NCI-H1048 (cell line): Measurements from ENCODE around the gene HP1BP3.
A peak's percentile ranks its signal among the peaks of the same experiment; 100 is the strongest.
"Not testable (repeated sequence)": the region's sequence is repeated elsewhere in the genome, so short reads cannot be mapped to it uniquely, and the experiment has no call there.

Source experiments
- DNase-seq: peaks from one replicate; lab custom pipeline; 2025; lab: John Stamatoyannopoulos, UW

Gene HP1BP3, protein sequence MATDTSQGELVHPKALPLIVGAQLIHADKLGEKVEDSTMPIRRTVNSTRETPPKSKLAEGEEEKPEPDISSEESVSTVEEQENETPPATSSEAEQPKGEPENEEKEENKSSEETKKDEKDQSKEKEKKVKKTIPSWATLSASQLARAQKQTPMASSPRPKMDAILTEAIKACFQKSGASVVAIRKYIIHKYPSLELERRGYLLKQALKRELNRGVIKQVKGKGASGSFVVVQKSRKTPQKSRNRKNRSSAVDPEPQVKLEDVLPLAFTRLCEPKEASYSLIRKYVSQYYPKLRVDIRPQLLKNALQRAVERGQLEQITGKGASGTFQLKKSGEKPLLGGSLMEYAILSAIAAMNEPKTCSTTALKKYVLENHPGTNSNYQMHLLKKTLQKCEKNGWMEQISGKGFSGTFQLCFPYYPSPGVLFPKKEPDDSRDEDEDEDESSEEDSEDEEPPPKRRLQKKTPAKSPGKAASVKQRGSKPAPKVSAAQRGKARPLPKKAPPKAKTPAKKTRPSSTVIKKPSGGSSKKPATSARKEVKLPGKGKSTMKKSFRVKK

DNA sequence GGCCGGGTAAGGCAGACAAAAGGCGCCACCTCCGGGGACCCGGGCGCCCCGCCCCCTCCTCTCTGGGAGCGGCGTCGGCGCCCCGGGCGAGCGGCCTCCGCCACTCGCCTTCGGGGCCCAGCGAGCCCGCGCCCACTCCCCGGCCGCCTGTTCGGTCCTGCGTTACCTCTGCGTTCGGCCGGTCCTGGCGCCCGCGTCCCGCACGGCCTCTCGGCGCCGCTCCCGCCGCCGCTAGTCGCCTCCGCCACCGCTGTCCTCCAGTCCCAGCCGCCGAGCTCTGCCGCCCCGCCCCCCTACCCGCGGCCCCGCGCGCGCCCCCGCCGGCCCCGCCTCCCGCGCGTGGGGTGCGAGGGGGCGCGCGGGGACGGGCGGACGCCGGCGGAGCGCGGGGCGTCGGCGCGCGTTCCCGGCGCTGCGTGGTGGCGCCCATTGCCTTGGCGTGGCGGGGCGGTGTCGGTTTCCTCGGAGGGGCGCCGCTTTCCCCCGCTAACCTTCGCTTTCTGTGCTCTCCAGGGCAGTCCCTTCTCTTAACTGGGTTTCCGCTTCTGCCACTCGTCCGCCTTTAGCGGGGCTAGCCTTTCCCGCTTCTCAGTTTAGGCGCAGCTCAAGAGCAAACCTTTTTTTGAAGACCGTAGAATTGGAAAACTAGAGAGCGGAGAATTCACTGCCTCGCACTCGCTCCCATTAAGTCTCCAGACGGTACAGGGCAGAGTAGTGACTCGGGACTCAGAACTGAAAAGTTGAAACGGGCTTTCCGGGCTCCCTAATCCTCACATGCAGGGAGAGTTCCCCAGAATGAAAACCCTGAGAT is at the start of gene HP1BP3:
Gene HP1BP3, minus strand, starts transcription at position 279 of the 811 bp plus-strand sequence. CDS start 6,867 bp downstream, outside the sequence.
- DNase-seq = no peak

DNA sequence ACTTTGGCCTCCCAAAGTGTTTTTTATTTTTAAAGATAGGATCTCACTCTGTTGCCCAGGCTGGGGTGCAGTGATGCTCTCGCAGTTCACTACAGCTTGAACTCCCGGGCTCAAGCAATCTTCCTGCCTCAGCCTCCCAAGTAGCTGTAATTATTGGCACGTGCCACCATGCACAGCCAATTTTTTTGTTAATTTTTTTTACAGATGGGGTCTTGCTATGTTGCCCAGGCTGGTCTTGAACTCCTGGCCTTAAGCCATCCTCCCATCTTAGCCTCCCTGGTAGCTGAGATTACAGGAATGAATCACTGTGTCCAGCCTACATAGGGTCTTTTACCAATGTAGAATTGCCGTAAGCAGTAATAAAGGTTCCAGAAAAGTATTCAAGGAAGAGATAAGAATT is 49.1 kb upstream of the HP1BP3 start:
- no peak for DNase-seq

DNA sequence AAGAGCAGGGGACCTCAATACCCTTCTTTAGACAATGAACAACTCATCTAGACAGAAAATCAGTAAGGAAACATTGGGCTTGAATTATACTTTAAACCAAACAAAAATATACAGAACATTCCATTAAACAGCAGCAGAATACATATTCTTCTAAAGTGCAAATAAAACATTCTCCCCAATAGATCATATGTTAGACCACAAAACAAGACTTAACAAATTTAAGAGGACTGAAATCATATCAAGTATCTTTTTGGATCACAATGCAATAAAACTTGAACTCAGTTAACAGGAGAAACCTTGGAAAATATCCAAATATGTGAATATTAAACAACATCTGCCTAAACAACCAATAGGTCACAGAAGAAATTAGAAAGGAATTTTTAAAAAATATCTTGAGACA is 47.7 kb upstream of the HP1BP3 start:
- no peak for DNase-seq

DNA sequence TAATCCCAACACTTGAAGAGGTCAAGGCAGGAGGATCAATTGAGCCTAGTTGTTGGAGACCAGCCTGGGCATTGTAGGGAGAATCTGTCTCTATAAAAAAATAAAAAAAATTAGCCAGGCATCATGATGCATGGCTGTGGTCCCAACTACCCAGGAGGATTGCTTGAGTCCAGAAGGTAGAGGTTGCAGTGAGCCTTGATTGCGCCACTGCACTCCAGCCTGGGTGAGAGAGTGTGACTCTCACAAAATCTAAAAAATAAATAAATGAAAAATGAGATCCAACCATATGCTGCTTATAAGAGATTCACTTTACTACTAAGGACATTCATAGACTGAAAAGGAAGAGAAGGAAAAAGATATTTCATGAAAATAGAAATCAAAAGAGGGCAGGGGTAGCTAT is 47.1 kb upstream of the HP1BP3 start:
- no peak for DNase-seq

DNA sequence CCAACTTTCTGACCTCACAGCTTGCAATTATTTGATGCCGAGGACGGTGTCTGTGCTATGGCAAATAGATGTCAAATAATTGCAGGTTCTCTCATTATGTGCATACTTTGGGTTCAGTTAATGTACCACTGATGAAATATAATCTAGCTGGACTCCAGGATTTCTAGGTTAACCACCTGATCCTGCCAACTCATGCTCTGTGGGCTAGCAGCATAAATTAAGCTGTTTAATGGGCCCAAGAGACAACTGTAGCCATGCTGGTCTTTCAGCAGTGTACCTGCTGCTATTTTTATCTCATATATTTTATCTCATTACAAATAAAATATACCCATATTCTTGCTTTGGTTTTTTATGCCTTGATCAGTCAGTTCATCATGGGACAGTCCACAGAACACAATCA is 43.3 kb upstream of the HP1BP3 start:
- DNase-seq = no peak

DNA sequence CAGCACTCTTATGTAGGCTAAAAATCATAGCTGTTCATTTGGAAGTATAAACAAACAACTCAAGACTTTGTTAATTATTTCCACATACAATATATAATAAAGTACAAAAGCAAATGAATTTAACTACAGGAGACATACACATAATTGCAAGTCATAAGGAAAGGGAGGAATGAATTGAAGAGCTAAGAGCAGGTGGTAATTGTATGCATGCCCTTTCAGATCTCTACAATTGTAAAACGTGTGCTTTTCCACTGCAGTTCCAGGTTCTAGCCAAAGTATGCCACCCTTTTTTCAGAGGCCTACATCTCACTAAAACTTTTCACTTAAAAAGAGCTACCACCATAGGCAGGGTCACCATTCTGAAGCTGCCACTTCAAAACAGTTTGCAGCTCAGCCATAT is 42.8 kb upstream of the HP1BP3 start:
- no peak for DNase-seq

DNA sequence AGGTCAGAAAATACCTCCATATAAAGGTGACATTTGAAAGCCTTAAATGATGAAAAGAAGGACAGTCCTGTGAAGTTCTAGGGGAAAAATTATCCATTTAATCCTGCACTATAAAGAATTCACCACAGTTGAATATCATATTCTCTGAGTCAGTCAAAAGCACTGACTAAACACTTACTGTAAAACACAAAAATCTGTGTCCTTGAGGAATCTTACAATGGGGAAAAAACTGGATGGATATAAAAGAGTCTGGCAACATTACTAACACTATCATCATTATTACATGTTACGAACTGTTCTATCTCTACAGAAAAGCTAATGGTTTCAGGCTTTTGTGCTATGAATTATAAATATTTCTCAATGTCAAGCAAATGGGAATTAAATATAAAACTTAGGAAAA is 42.4 kb upstream of the HP1BP3 start:
- DNase-seq = no peak

DNA sequence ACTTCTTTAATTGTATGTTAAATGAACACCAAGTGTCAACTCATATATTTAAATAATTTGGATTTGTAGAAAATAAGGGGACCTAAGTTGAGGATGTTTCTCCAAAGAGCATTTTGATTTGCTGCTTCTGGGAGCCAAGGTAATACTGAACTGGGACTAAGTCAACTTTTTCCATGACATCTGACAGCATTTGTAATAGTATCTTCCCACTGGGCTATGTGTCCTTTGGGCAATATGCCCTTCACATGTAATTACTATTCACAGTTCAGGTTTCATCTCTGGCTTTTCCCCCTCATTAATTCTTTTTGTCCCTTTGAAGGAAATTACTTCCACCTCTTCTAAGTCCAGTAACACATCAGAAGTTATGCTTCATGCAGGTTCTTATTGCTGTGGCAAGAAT is 36.7 kb upstream of the HP1BP3 start:
- no peak for DNase-seq

DNA sequence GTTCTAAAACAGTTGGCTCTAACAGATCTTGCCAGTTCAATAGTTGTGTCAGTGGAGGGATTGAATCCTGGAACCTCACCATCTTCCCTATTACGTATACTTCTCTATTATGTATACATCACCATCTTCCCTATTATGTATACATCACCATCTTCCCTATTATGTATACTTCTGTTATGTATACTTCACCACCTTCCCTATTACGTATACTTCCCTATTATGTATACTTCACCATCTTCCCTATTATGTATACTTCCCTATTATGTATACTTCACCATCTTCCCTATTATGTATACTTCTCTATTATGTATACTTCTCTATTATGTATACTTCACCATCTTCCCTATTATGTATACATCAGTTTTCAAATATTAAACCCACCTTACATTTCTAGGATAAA is 34.4 kb upstream of the HP1BP3 start:
- no peak for DNase-seq

DNA sequence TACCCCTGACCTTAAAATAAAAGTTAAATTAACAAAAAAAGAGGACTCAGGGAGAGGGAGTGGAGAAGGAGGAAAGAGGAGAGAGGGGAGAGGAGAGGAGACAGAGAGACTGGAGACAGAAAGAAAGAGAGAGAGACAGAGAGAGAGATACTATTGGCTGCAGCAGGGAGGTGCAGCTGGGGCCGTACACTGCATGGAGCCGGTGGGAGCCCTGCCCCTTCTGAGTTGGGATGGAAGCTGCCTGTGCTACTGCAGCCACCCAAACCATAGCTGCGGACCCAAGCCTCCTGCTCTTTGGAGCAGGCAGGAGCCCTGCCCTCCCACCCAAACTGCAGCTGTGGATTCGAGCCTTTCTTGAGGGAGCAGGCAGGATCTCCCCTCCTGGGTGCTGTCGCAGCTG is 32.7 kb upstream of the HP1BP3 start:
- DNase-seq = no peak

DNA sequence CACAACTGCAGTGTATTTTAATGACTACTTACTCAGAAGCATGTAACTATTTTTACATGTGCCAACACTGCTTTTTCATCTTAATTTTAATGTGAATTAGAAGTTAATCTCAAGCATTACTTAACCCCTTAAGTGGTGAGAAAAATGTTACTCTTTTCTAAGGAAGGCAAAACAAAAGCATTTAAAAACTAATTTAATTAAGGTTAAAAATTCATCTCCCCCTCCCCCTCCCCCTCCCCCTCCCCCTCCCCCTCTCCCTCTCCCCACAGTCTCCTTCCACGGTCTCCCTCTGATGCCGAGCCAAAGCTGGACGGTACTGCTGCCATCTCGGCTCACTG is 27.4 kb upstream of the HP1BP3 start:
- DNase-seq = no peak

DNA sequence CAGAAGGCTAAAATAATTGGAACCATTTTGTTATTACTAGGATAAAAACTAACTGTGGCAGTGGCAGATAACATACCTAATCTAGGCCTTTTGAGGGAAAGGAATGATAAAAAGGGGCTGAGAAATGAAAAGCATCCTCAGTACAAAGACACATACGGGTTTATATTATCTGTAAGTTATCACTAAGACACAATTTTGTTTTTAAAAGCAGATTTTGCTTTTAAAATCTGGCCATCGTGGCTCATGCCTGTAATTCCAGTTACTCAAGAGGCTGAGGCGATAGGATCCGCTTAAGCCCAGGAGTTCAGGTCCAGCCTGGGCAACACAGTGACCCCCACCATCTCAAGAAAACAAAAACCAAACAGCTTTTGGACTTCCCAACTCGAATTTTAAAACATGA is 24.8 kb upstream of the HP1BP3 start:
- no peak for DNase-seq

DNA sequence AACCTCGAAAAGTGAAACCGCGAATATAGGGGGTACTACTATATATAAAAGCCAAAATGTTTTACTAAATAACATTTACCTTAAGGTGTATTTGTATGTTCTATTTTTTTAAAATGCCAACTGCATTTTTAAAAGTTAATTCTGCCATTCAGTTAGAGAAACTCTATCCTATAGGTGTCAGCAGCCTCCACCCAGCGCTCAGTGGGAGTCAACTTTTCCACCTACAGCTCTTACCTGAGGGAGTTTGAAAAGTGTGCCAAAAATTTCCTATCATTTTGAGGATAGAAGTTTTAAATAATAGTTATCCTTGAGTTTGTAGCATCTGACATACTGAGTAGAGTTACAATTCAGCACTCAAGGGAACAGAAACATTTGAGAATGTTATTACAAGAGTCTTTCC is 6.1 kb upstream of the HP1BP3 start:
- DNase-seq = no peak

DNA sequence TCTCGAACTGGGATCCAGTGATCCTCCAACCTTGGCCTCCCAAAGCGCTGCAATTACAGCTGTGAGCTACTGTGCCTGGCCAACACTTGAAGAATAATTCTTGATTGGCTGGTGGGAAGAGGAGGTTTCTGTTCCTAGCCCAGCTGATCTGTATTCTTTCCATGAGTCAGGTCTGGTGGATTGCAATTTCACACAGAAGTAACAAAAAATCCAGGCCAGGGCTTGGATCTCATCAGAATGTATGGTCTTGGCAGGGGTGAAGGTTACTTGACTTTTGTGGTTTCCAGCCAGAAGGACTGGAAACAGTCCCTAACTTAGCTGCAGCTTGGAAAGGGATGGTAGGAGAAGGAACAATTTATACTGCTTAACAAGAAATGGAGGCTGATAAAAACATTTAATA is 5.1 kb upstream of the HP1BP3 start:
- DNase-seq = no peak

DNA sequence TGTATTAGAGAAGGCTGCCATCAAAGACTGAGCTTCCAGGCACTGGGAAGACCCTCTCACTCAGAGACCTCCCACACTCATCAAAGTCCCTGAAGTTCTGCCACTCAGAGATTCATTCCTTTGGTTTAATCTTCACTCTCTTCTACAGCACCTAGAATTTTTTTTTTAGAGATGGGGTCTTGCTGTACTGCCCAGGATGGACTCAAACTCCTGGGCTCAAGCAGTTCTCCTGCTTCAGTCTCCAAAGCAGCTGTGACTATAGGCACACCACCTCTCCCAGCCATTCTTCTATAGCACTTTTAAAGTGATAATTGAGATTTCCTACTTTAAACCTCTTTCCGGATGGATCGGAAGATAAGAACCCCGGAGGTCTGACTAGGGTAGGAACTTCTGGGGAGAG is 3.7 kb upstream of the HP1BP3 start:
- DNase-seq = no peak

DNA sequence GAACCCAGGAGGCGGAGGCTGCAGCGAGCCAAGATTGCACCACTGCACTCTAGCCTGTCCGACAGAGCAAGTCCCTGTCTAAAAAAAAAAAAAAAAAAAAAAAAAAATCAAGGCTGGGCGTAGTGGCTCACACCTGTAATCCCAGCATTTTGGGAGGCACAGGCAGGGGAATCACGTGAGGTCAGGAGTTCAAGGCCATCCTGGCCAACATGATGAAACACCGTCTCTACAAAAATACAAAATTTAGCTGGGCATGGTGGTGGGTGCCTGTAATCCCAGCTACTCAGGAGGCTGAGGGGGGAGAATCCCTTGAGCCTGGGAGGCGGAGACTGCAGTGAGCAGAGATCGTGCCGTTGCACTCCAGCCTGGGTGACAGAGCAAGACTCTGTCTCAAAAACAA is 2.5 kb upstream of the HP1BP3 start:
- DNase-seq = not testable (repeated sequence)

DNA sequence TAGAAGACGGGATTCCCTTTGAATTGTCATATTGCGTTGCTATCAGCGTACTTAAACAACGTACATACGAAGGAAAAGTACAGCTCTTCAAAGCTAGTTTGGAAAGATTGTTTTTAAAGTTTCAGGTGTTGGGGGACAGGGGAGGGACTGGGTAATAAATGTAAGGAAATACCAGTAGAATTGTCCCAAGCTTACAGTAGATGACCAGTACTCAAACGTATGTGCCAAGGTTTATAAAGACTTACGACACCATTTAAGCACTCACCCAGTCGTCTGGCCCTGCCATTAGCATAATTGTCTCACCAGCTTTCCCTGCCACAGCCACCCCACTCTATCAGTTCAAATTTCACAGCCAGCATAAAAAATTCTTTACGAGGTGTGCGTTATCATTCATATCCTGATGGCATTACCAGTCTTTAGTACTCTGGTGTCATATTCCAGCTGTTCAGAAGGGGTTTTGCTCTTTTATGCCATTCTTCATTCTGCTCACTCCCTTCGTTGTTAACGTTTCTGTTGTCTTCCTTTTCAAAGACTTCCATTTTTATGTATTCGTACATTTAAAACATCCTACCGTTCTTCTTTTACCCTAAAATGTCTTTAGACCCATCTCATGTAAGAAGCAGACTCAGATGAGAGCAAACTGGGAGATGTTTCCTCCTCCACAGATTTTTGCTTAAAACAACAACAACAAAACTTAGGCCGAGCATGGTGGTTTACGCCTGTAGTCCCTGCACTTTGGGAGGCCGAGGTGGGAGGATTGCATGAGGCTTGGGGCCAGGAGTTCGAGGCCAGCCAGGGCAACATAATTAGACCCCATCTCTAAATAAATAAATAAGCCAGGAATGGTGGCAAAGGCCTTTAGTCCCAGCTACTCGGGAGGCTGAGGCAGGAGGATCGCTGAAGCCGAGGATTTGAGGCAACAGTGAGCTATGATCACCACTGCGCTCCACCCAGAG is 1.0 kb upstream of the HP1BP3 start:
- DNase-seq = no peak

DNA sequence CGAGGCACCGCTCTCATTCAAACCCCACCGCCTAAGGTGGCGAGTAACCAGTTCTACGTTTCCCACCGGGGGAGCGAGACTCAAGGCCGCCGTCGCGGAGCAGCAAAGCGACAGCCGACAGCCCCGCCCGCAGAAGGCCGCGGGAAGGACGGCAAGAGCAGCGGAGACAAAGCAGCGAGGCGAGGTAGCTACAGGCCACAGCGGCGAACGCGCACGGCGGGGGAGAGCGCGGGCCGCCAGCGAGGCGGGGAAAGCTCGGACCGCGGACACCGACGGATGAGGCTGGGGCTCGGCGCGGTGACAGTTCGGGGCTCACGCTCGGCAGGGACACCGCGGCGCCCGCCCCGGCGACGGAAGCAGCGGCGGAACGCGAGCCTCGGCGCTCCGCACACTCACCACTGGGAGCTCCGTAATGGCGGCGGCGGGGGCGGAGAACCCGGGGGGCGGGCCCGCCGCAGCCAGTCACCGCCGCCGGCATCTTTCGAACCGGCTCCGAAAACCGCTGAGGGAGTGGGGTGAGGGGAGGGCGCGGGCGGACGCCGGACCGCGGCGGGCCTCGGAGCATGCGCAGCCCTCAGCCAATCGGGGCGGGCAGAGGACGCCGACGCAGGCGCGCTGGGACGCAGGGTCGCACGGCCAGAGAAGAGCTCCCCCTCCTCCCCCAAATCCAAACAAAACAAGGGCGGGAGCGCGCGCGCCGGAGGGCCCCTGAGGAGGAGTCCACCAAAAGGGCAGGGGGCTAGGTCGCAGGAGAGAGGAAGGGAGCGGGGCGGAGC is 666 bp downstream of the HP1BP3 start:
- peak; percentile 86 for DNase-seq

DNA sequence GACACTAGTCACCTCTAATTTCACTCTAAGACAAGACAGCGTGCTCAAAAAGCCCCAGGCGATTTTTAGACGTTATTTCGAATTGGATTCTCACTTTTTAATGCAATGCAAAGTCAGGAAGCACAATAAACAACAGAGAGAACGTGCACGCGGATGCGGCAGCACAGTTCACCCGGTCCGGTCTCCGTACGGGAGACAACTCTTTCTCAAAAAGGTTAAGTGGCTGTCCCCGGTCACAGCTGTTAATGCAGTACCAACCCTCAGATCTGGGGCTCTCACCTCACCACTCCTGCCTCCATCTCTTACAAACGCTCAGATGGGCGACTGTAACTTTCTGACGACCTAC is 1.2 kb downstream of the HP1BP3 start:
- no peak for DNase-seq

DNA sequence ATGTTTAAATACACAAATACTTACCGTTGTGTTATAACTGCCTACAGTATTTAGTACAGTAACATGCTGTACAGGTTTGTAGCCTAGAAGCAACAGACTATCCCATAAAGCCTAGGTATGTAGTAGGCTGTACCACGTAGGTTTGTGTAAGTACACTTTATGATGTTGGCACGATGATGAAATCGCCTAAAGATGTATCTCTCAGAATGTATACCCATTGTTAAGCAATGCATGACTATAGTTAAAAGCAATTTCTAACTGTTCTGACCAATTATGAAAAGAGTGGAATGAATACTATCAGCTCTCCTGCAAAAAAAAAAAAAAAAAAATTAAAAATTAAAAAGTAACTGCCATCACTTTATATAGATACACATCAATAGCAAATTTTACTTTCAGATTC is 11.4 kb downstream of the HP1BP3 start:
- no peak for DNase-seq

DNA sequence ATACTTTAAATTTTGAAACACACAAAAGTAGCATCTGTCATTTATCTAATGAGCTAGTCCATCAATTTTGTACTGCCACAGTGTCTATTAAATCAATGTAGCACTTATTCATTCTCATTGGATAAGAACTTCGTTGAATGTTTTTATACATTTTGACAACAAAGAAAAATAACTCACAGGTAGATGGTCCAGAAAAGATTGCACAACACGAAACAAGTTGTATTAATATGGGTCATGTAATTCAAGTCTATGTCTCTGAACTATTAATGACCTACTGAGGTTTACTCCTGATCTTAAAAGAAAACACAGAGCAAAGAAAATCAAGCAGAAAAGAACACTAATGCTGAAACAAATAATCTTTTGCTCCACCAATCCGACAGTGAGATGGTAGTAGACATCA is 15.3 kb downstream of the HP1BP3 start:
- DNase-seq = no peak
